HG03378 (cell line): ENCODE measurements around the gene GMPPB.

Source experiments
- ATAC-seq: cut with Tn5 transposase; IDR thresholded peaks from one replicate; pipeline ENCODE4 v1.9.1; 2021; ENCODE audit warnings: mild to moderate bottlenecking, moderate library complexity; ENCODE audit not compliant: unreplicated experiment

Gene GMPPB

DNA sequence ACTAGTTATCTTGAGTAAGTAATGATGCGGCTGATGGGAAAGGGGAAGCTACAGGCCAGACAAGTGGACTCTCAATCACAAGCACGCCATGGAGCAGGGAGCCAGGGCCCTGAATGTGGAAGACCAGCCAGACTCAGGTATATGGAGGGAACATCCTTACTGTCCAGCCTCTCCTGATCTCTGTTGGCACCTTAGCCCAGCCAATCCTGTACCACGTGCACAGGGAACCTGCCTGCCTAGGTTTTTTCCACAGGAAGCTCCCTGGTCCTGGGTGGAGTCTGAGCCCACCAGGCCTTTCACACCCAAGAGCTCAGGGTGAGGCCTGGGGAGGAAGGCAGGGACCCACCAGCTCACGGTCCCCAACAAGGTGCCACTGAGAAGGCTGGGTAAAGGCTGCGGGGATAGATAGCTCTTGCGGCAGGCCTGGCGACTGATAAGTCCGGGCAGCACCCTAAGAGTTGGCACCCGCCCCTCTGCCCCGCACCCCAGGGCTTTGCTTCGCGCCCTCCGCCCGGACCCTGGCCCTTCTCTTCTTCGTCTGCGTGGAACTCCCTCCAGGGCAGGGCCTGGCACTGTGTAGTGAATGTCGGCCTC is 50.5 kb downstream of the GMPPB start:
- no peak for ATAC-seq

DNA sequence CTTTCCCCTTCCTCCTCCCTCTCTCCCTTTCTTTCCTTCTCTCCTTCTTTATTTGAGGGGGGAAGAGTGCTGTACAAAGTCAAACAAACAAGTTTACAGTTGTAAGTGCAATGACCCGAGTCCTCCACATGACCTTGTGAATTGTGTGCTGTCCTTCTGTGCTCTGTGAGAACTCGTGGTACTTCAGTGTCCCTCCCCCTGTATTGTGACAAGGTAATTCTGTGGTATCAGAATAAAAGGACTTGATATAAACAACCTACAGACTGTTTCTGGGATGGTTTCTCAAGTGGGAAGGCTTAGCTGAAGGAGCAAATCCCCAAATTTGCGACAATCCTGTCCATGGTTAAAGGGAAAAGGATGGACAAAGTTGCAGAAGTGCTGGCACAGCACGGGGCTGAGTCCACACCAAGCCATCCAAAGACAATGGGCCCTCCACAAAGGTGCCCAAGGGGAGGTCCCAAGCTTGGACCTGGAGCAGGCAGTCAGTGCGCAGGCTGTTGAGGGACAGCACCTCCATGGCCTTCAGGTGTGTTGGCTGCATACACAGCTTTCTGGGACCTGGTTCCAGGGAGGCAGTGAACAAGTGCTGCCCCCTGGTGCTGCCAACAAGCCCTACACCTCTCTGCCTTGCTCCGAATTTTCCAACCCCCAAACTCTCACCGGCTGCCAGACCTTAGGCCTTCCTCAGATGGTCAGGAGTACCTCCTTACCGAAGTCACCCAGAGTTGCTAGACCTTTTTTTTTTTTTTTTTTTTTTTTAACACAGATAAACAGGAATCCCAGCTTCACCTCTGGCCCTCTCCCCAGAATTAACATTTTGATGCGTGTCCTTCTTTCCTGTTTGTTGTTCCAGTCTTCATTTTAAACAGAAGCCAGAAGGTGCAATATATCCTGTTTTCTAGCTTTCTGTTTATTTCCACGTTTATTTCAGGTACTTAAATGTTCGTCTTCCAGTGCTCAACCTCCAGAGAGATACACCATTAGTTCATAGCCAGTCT is 52.2 kb downstream of the GMPPB start:
- no peak for ATAC-seq

DNA sequence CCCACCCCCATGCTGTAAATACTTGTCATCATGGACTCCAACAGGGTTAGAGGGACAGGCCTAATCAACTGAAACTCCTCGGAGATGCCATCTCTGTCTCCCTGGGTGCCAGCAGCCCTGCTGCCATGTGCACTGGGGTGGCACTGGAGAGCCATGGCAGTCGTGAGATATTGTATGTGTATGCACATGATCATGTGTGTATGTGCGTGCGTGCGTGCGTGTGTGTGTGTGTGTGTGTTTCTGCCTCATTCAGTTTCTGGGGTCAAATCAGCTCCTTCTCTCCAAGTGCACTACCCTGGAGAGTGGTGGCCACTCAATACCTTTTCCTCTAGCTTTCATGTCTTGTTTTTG is 52.8 kb downstream of the GMPPB start:
- no peak for ATAC-seq
